GM18498 (cell line): ENCODE data around the gene AKAP12.

Experiments
- ATAC-seq: cut with Tn5 transposase; IDR thresholded peaks from one replicate; pipeline ENCODE4 v1.9.1; 2021; ENCODE audit warnings: mild to moderate bottlenecking, moderate library complexity; ENCODE audit not compliant: unreplicated experiment

Gene AKAP12

DNA sequence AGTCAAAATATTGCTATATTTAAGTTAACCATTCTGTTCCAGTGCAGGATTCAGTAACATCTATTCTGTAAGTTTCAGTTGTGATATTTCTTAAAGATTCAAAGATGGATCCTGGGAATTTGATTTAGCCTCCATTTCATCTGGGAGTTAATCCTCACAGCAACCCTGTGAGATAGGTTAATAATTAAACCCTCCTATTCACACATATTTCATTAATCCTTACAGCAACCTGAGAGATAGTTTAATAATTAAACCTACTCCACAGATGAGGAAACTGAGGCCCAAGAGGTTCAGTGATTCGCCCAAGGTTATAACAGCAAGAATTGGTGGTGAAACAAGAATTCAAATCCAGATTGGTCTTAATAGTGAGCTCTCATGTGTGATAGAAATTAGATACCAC is 162.5 kb downstream of the AKAP12 start:
- no peak for ATAC-seq

DNA sequence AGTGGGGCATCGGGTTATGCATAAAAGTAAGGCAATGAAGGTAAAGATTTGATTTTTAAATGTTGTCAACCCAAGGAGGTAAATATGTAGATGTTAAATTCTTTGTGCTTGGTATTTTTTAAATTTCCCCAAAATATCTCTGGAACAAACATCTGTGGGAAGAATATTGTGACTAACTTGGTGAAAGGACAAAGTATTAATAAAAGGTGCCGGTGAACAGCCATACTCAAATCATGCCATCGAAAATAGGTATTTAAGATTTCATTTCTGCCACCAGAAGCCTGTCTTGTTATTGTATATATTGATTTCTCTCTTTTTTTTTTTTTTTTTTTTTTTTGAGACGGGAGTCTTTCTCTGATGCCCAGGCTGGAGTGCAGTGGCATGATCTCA is 164.1 kb downstream of the AKAP12 start:
- no peak for ATAC-seq
